Measurements from ENCODE around the gene CES3.

CES3 gene

DNA sequence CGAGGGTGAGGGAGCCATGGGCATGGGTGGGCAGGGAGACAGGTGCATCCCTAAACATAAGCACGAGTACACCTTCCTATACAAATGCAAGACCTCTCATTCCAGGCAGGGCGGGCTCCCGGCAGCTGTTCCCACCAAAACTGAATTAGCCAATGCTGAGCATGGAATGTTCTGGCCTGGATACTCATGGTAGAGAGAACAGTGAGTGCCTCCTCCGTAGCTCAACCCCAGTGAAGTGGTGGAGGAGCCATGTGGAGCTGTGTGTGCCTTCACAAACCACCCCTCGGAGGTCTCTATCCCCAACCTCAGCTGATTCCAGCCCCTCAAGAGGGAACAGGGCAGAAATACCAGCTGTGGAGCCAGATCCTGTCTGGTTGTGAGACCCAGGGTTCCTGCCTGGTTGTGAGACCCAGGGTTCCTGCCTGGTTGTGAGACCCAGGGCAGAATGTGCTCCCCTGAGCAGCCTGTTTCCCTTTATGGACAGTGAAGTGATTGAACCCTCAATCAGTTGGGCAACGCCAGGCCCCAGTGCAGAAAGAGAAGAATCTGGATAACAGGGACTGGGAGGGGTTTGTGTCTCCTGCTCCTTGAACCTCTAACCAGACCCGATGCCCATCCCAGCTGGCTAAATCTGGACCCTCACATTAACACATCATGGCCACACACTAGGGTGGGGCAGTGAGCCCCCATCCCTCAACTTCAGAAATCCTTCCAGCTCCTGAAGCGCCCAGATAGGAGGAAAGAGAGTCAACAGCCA, 40.0 kb upstream of the CES3 start:
- H3K4ac ChIP-seq (ENCODE audit: low read depth in 1 of 2, low read length in 2 of 2): peak overlapping the region in 1 of 2 experiments; percentile 30
- 84% methylated on average over 7 of the region's 9 CpGs for WGBS

DNA sequence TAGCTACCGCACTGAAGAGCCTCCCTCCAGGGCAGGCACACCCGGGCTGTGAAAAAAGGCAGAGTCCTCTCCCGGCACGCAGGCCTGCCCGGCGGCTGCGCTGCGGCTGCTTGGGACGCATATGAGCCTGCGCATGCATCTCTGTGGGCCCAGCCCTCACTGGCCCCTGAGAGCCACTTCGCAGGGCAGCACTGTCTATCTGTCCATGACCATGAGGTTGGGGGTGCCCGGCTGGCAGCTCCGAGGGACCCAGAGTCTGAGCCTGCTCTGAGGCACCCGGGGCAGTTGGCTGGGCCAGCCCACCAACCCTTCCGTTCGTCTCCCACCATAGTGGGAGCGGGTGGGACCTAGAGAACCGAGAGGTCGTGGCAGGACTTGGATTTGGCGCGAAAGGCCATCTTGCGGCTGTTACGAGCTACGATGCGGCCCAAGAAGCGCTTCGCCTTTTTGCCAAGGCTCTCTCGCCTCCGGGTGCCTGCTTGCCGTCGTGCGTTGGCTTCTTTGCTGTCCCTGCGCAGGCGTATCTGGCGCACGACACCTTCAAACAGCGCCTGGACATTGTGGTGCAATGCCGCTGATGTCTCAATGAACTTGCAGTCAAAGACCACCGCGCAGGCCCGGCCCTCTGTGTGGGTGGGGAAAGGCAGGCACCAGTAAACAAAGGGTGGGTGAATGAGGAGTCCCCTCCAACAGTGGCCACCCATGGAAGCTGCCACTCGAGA, 39.2 kb upstream of the CES3 start:
- no peak overlapping the region for H3K23ac ChIP-seq (ENCODE audit: low read length in 2 of 2)
- no peaks in the 10 kb centered on the region for H3K79me1 ChIP-seq (replicated peaks; ENCODE audit: low read length, poor library complexity, severe bottlenecking)
- H3K9ac ChIP-seq (ENCODE audit: low read length): no peak overlapping the region
- peak overlapping the region; percentile 0 for H2BK15ac ChIP-seq (ENCODE audit: low read depth, poor library complexity, severe bottlenecking)
- no peak overlapping the region for H2BK5ac ChIP-seq (ENCODE audit: low read depth, low read length, poor library complexity, severe bottlenecking)
- no peak overlapping the region for H3K14ac ChIP-seq (ENCODE audit: low read length in 2 of 2)
- peak overlapping the region in 1 of 2 experiments; percentile 46 for H2BK12ac ChIP-seq (ENCODE audit: low read length in 2 of 2)
- peaks cover 8 to 60% of the 10 kb centered on the region in 2 experiments for H3K27me3 ChIP-seq (ENCODE audit: control insufficient read depth in 1 of 2, insufficient read depth in 1 of 2, low read length in 2 of 2)
- peak overlapping the region; percentile 21 for H2BK120ac ChIP-seq (ENCODE audit: low read depth, low read length)
- H2AK5ac ChIP-seq (ENCODE audit: low read length, severe bottlenecking): no peak overlapping the region
- H3K9me3 ChIP-seq (ENCODE audit: control insufficient read depth, low read length): no peaks in the 10 kb centered on the region
- H3K18ac ChIP-seq (ENCODE audit: low read depth in 1 of 2, low read length in 2 of 2): no peak overlapping the region
- H4K8ac ChIP-seq (ENCODE audit: low read length): peak overlapping the region; percentile 21
- H3K36me3 ChIP-seq (ENCODE audit: control insufficient read depth in 1 of 2, insufficient read depth in 2 of 2, low read depth in 1 of 2, low read length in 2 of 2): peaks cover 0 to 18% of the 10 kb centered on the region in 2 experiments
- no peak overlapping the region for H2AFZ ChIP-seq (ENCODE audit: low read depth, low read length)
- DNase-seq: no peak
- H4K91ac ChIP-seq (ENCODE audit: low read length): peak overlapping the region; percentile 61
- no peak overlapping the region for H3K27ac ChIP-seq (ENCODE audit: low read length, poor library complexity, severe bottlenecking)
- peaks cover 55% of the 10 kb centered on the region for H3K4me1 ChIP-seq (ENCODE audit: control insufficient read depth, insufficient read depth, low read depth, low read length)
- no peak overlapping the region for H3K4me3 ChIP-seq (ENCODE audit: insufficient read depth in 1 of 2, low read depth in 1 of 2, low read length in 2 of 2)
- WGBS: 91% methylated on average over 42 of the region's 42 CpGs
- no peak overlapping the region for H3K4ac ChIP-seq (ENCODE audit: low read depth in 1 of 2, low read length in 2 of 2)
- no peak overlapping the region for H3K4me2 ChIP-seq (ENCODE audit: low read length, poor library complexity, severe bottlenecking)

More for the DNA sequence above, 40.0 kb upstream of the CES3 start:
- Histone ChIP-seq H3K18ac (ENCODE audit: low read depth in 1 of 2, low read length in 2 of 2) (no peak overlapping the region), H3K79me1 (replicated peaks; ENCODE audit: low read length, poor library complexity, severe bottlenecking) (no peaks in the 10 kb centered on the region), H4K91ac (ENCODE audit: low read length) (no peak overlapping the region), H3K27ac (ENCODE audit: low read length, poor library complexity, severe bottlenecking) (no peak overlapping the region), H3K9ac (ENCODE audit: low read length) (no peak overlapping the region), H3K9me3 (ENCODE audit: control insufficient read depth, low read length) (no peaks in the 10 kb centered on the region), H4K8ac (ENCODE audit: low read length) (no peak overlapping the region), H2BK15ac (ENCODE audit: low read depth, poor library complexity, severe bottlenecking) (no peak overlapping the region), H2BK120ac (ENCODE audit: low read depth, low read length) (peak overlapping the region; percentile 21), H3K4me3 (ENCODE audit: insufficient read depth in 1 of 2, low read depth in 1 of 2, low read length in 2 of 2) (no peak overlapping the region), H3K23ac (ENCODE audit: low read length in 2 of 2) (no peak overlapping the region), H3K4me1 (ENCODE audit: control insufficient read depth, insufficient read depth, low read depth, low read length) (peaks cover 47% of the 10 kb centered on the region), H3K36me3 (ENCODE audit: control insufficient read depth in 1 of 2, insufficient read depth in 2 of 2, low read depth in 1 of 2, low read length in 2 of 2) (peaks cover 0 to 18% of the 10 kb centered on the region in 2 experiments), H3K4me2 (ENCODE audit: low read length, poor library complexity, severe bottlenecking) (no peak overlapping the region), H3K14ac (ENCODE audit: low read length in 2 of 2) (no peak overlapping the region), H2BK5ac (ENCODE audit: low read depth, low read length, poor library complexity, severe bottlenecking) (no peak overlapping the region), H2AFZ (ENCODE audit: low read depth, low read length) (no peak overlapping the region), H3K27me3 (ENCODE audit: control insufficient read depth in 1 of 2, insufficient read depth in 1 of 2, low read length in 2 of 2) (peaks cover 10 to 68% of the 10 kb centered on the region in 2 experiments), H2AK5ac (ENCODE audit: low read length, severe bottlenecking) (peak overlapping the region; percentile 10), H2BK12ac (ENCODE audit: low read length in 2 of 2) (peak overlapping the region in 1 of 2 experiments; percentile 5)
- DNase-seq: no peak

DNA sequence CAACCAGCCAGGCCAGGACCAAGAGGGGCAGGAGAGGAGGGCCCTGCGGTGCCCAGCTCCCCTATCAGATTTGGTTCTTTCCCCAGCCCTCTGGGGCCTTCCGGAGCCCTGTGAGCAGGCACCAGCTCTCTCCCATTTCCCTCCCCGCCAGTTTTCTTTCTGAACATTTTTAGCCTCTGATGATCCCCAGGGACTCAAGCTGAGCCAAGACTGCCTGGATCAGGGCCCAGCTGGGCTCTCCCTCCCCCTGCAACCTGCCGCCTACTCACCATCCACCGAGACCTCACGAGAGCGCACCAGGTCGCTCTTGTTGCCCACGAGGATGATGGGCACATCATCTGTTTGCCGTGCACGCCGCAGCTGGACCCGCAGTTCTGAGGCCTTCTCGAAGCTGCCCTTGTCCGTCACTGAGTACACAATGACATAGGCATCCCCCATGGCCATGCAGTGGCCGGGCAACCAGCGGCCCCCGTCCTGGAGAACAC, 37.8 kb upstream of the CES3 start:
- Histone ChIP-seq H3K4ac (ENCODE audit: low read depth in 1 of 2, low read length in 2 of 2) (no peak overlapping the region), H2BK120ac (ENCODE audit: low read depth, low read length) (no peak overlapping the region), H3K18ac (ENCODE audit: low read depth in 1 of 2, low read length in 2 of 2) (no peak overlapping the region), H3K23ac (ENCODE audit: low read length in 2 of 2) (no peak overlapping the region), H3K36me3 (ENCODE audit: control insufficient read depth in 1 of 2, insufficient read depth in 2 of 2, low read depth in 1 of 2, low read length in 2 of 2) (peaks cover 0 to 18% of the 10 kb centered on the region in 2 experiments), H2AK5ac (ENCODE audit: low read length, severe bottlenecking) (no peak overlapping the region), H3K4me1 (ENCODE audit: control insufficient read depth, insufficient read depth, low read depth, low read length) (peaks cover 64% of the 10 kb centered on the region), H3K14ac (ENCODE audit: low read length in 2 of 2) (no peak overlapping the region), H3K4me3 (ENCODE audit: insufficient read depth in 1 of 2, low read depth in 1 of 2, low read length in 2 of 2) (no peak overlapping the region), H4K91ac (ENCODE audit: low read length) (no peak overlapping the region), H2BK5ac (ENCODE audit: low read depth, low read length, poor library complexity, severe bottlenecking) (no peak overlapping the region), H4K8ac (ENCODE audit: low read length) (no peak overlapping the region), H3K79me1 (replicated peaks; ENCODE audit: low read length, poor library complexity, severe bottlenecking) (no peaks in the 10 kb centered on the region), H3K4me2 (ENCODE audit: low read length, poor library complexity, severe bottlenecking) (no peak overlapping the region), H2BK15ac (ENCODE audit: low read depth, poor library complexity, severe bottlenecking) (no peak overlapping the region), H3K27me3 (ENCODE audit: control insufficient read depth in 1 of 2, insufficient read depth in 1 of 2, low read length in 2 of 2) (peaks cover 8 to 48% of the 10 kb centered on the region in 2 experiments), H3K27ac (ENCODE audit: low read length, poor library complexity, severe bottlenecking) (no peak overlapping the region), H2BK12ac (ENCODE audit: low read length in 2 of 2) (peak overlapping the region in 1 of 2 experiments; percentile 45), H3K9me3 (ENCODE audit: control insufficient read depth, low read length) (no peaks in the 10 kb centered on the region), H2AFZ (ENCODE audit: low read depth, low read length) (no peak overlapping the region), H3K9ac (ENCODE audit: low read length) (no peak overlapping the region)
- 92% methylated on average over 18 of the region's 18 CpGs for WGBS
- no peak for DNase-seq

DNA sequence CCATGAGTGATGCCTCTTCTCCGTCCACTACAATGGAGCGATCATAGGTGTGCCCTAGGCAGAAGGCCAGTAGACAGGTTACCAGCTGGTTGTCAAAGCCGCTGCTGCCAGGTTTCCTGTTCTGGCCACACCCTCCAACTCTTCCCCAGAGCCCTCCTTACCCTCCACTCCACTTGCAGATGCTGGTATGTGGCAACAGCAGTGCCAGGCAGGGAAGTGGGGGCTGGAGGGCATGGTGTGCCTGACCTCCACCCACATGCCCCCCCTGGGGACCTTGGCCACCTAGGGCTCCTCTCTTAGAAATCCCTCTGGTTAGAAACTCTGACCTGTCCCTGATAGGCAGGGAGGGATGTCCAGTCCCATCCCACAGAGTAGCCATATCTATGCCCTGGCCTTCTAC, 37.2 kb upstream of the CES3 start:
- no peak overlapping the region for H3K9ac ChIP-seq (ENCODE audit: low read length)
- WGBS: 82% methylated on average over 3 of the region's 3 CpGs
- no peak overlapping the region for H2AFZ ChIP-seq (ENCODE audit: low read depth, low read length)
- no peak overlapping the region for H2BK5ac ChIP-seq (ENCODE audit: low read depth, low read length, poor library complexity, severe bottlenecking)
- H3K4ac ChIP-seq (ENCODE audit: low read depth in 1 of 2, low read length in 2 of 2): no peak overlapping the region
- no peak overlapping the region for H4K91ac ChIP-seq (ENCODE audit: low read length)
- H3K23ac ChIP-seq (ENCODE audit: low read length in 2 of 2): no peak overlapping the region
- H3K4me3 ChIP-seq (ENCODE audit: insufficient read depth in 1 of 2, low read depth in 1 of 2, low read length in 2 of 2): no peak overlapping the region
- H3K27ac ChIP-seq (ENCODE audit: low read length, poor library complexity, severe bottlenecking): no peak overlapping the region
- H3K18ac ChIP-seq (ENCODE audit: low read depth in 1 of 2, low read length in 2 of 2): no peak overlapping the region
- H2BK12ac ChIP-seq (ENCODE audit: low read length in 2 of 2): peak overlapping the region in 1 of 2 experiments; percentile 45
- no peaks in the 10 kb centered on the region for H3K79me1 ChIP-seq (replicated peaks; ENCODE audit: low read length, poor library complexity, severe bottlenecking)
- H3K9me3 ChIP-seq (ENCODE audit: control insufficient read depth, low read length): no peaks in the 10 kb centered on the region
- DNase-seq: no peak
- peaks cover 8 to 42% of the 10 kb centered on the region in 2 experiments for H3K27me3 ChIP-seq (ENCODE audit: control insufficient read depth in 1 of 2, insufficient read depth in 1 of 2, low read length in 2 of 2)
- no peak overlapping the region for H4K8ac ChIP-seq (ENCODE audit: low read length)
- peak overlapping the region; percentile 30 for H2AK5ac ChIP-seq (ENCODE audit: low read length, severe bottlenecking)
- H3K4me2 ChIP-seq (ENCODE audit: low read length, poor library complexity, severe bottlenecking): no peak overlapping the region
- H2BK120ac ChIP-seq (ENCODE audit: low read depth, low read length): no peak overlapping the region
- H3K4me1 ChIP-seq (ENCODE audit: control insufficient read depth, insufficient read depth, low read depth, low read length): peaks cover 63% of the 10 kb centered on the region
- H3K36me3 ChIP-seq (ENCODE audit: control insufficient read depth in 1 of 2, insufficient read depth in 2 of 2, low read depth in 1 of 2, low read length in 2 of 2): peaks cover 0 to 18% of the 10 kb centered on the region in 2 experiments
- H2BK15ac ChIP-seq (ENCODE audit: low read depth, poor library complexity, severe bottlenecking): no peak overlapping the region
- no peak overlapping the region for H3K14ac ChIP-seq (ENCODE audit: low read length in 2 of 2)
